Vagina (tissue), 2 donors: ENCODE measurements around the gene USP10. TPM values are rescaled to one million over a fixed set of nuclear protein-coding genes. Genes with fewer than 3 reads are reported as not detected.

Experiments used
- DNase-seq, 2 donors: peaks; one replicate each; pipeline ENCODE4 v3.0.0-alpha.2; 2017; ENCODE audit errors: extremely low spot score in 2 of 2
- H3K27ac ChIP-seq: fragments of 200-600 bp; sonication (generic); one replicate; pipeline ENCODE4 v1.5.1; 2019
- H3K27me3 ChIP-seq: fragments of 200-600 bp; sonication (generic); one replicate; pipeline ENCODE4 v1.5.1; 2019
- H3K36me3 ChIP-seq, 2 donors: fragments of 200-600 bp; sonication (generic); one replicate each; pipeline ENCODE4 v1.5.1; 2017 to 2019
- H3K4me1 ChIP-seq: fragments of 200-600 bp; sonication (generic); one replicate; pipeline ENCODE4 v1.5.1; 2019
- H3K4me3 ChIP-seq, 2 donors: fragments of 200-600 bp; sonication (generic); 1 replicate in 1 of 2; 2 replicates in 1 of 2; pipeline ENCODE4 v1.5.1; 2016 to 2019
- H3K9me3 ChIP-seq: fragments of 200-600 bp; sonication (generic); one replicate; pipeline ENCODE4 v1.5.1; 2019
- CTCF ChIP-seq, 3 experiments: fragments of 450-650 bp in 2 of 3; fragments of 200-600 bp in 1 of 3; sonication (generic) in 1 of 3; IDR thresholded peaks; one replicate each; pipeline ENCODE4 v1.5.1; 2017 to 2019; ENCODE audit warnings: antibody characterized with exemption in 3 of 3, mild to moderate bottlenecking in 2 of 3, moderate library complexity in 2 of 3
- POLR2A ChIP-seq, 2 donors: fragments of 450-650 bp; IDR thresholded peaks; one replicate each; pipeline ENCODE4 v1.6.1; 2017; ENCODE audit warnings: antibody characterized with exemption in 2 of 2, mild to moderate bottlenecking in 2 of 2, moderate library complexity in 2 of 2
- POLR2AphosphoS5 ChIP-seq, 2 donors: sonication (generic); formaldehyde crosslinking; IDR thresholded peaks; one replicate each; pipeline ENCODE4 v1.9.0; 2017; ENCODE audit warnings: antibody characterized with exemption in 2 of 2, mild to moderate bottlenecking in 2 of 2, low read depth in 1 of 2; ENCODE audit not compliant: insufficient read depth in 1 of 2
- intact Hi-C: fragments of 100-400 bp; cut with DNase I; formaldehyde crosslinking; loops from one replicate; pipeline ENCODE4 v1.15.1; 2023
- total RNA-seq: library from RNA; depleted of rRNA; stranded (reverse); fragments of >200 nt; gene quantifications from one replicate; pipeline ENCODE4 v1.2.3, GENCODE V29; 2016

The USP10 gene
- total RNA-seq, 1 donor from 2014 or later = 42.5 TPM

GRCh38 chr16:84758627-84759026 lies 58.8 kb downstream of the USP10 start:
- Histone ChIP-seq H3K27ac (no peak overlapping the region), H3K27me3 (no peaks in the 10 kb centered on the region), H3K9me3 (no peaks in the 10 kb centered on the region), H3K36me3 (peaks cover 0 to 29% of the 10 kb centered on the region in 2 donors), H3K4me3 (no peak overlapping the region), H3K4me1 (peaks cover 18% of the 10 kb centered on the region)
- DNase-seq = no peak
- intact Hi-C loops = loop anchor here (5.0 kb wide), 1 partner anchor 194 kb away; no protein-coding TSS in a partner anchor
- TF ChIP-seq POLR2AphosphoS5 (IDR thresholded peaks at IDR 0.05; ENCODE audit: insufficient read depth in 1 of 2, low read depth in 1 of 2) (no peak), CTCF (IDR thresholded peaks at IDR 0.05) (no peak), POLR2A (IDR thresholded peaks at IDR 0.05) (no peak)

- intact Hi-C loops = loop anchor here (5.0 kb wide), 1 partner anchor 193 kb away; no protein-coding TSS in a partner anchor
- Histone ChIP-seq H3K27me3 (no peaks in the 10 kb centered on the region), H3K27ac (no peak overlapping the region), H3K36me3 (peaks cover 0 to 33% of the 10 kb centered on the region in 2 donors), H3K4me3 (no peak overlapping the region), H3K9me3 (no peaks in the 10 kb centered on the region), H3K4me1 (peaks cover 14% of the 10 kb centered on the region)
- TF ChIP-seq POLR2A (IDR thresholded peaks at IDR 0.05) = no peak
- TF ChIP-seq CTCF (IDR thresholded peaks at IDR 0.05) = no peak
- no peak for TF ChIP-seq POLR2AphosphoS5 (IDR thresholded peaks at IDR 0.05; ENCODE audit: insufficient read depth in 1 of 2, low read depth in 1 of 2)
- no peak for DNase-seq
Observed at GRCh38 chr16:84759061-84759460, 59.3 kb downstream of the USP10 start.

- peaks cover 5% of the 10 kb centered on the region for H3K4me1 ChIP-seq
- H3K36me3 ChIP-seq = peaks cover 0 to 40% of the 10 kb centered on the region in 2 donors
- H3K27me3 ChIP-seq = no peaks in the 10 kb centered on the region
- intact Hi-C loops = loop anchor here (5.0 kb wide), 2 partner anchors 117 to 192 kb away; no protein-coding TSS in a partner anchor
- DNase-seq = no peak
- no peaks in the 10 kb centered on the region for H3K9me3 ChIP-seq
- no peak for TF ChIP-seq POLR2AphosphoS5 (IDR thresholded peaks at IDR 0.05; ENCODE audit: insufficient read depth in 1 of 2, low read depth in 1 of 2)
- no peak for TF ChIP-seq POLR2A (IDR thresholded peaks at IDR 0.05)
- no peak for TF ChIP-seq CTCF (IDR thresholded peaks at IDR 0.05)
- H3K4me3 ChIP-seq = no peak overlapping the region
- no peak overlapping the region for H3K27ac ChIP-seq
Observed at GRCh38 chr16:84759906-84760305, 60.1 kb downstream of the USP10 start.

GRCh38 chr16:84761448-84762368 lies 61.9 kb downstream of the USP10 start:
- intact Hi-C loops = loop anchor here (5.0 kb wide), 1 partner anchor 116 kb away; no protein-coding TSS in a partner anchor

More at GRCh38 chr16:84761448-84762368, 61.9 kb downstream of the USP10 start:
- Histone ChIP-seq H3K27me3 (no peaks in the 10 kb centered on the region), H3K36me3 (peaks cover 0 to 58% of the 10 kb centered on the region in 2 donors), H3K4me1 (no peaks in the 10 kb centered on the region), H3K27ac (no peak overlapping the region), H3K9me3 (no peaks in the 10 kb centered on the region), H3K4me3 (no peak overlapping the region)
- TF ChIP-seq POLR2AphosphoS5 (IDR thresholded peaks at IDR 0.05; ENCODE audit: insufficient read depth in 1 of 2, low read depth in 1 of 2) (no peak), CTCF (IDR thresholded peaks at IDR 0.05) (no peak), POLR2A (IDR thresholded peaks at IDR 0.05) (no peak)
- no peak for DNase-seq
